Epithelial cell of esophagus (primary cell): Measurements from ENCODE around the gene EN1.

ENCODE experiments used
- DNase-seq: peaks from one replicate; pipeline ENCODE4 v3.0.0; 2010; ENCODE audit warnings: low read depth
- H3K4me3 ChIP-seq: 2 replicates; pipeline ENCODE4 v1.5.1; 2011; ENCODE audit warnings: mild to moderate bottlenecking, low read length, control low read depth
- TF ChIP-seq, protein P1 (sequence below): IDR thresholded peaks from 2 replicates; pipeline ENCODE4 v1.5.1; 2011; ENCODE audit warnings: low read depth, mild to moderate bottlenecking, low read length, control low read depth, inconsistent platforms; ENCODE audit not compliant: insufficient read depth; ENCODE audit errors: missing control alignments

EN1 gene

DNA sequence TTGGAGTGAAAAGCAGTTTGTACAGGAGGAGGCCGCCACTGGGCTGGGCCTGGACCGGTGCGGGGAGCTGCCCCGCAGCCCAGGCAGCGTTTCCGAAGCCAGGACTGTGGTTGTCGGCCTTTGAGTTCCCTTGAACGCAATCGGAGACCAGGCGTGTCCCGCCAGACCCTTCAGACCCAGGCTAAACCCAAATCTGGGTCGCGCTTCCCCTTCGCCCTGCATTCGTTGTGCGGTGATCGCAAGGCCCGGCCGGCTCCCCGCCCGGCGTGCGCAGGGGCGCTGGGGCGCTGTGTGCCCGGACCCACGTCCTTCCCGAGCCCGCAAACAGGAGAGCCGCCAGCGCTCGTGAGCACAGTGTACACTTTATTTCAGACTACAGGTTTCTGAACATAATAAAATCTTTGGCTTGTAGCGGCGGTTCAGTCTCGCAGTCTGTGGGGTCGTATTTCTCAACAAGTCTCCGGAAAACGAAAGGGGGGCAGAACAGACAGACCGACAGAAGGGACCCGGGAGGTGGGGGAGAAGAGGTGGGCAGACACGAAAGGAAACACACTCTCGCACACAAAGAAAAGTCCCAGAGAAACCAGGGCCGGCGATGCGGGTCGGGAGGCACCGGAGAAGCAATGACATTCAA lies 5.5 kb downstream of the EN1 start:
- no peak for DNase-seq
- TF ChIP-seq, protein P1, sequence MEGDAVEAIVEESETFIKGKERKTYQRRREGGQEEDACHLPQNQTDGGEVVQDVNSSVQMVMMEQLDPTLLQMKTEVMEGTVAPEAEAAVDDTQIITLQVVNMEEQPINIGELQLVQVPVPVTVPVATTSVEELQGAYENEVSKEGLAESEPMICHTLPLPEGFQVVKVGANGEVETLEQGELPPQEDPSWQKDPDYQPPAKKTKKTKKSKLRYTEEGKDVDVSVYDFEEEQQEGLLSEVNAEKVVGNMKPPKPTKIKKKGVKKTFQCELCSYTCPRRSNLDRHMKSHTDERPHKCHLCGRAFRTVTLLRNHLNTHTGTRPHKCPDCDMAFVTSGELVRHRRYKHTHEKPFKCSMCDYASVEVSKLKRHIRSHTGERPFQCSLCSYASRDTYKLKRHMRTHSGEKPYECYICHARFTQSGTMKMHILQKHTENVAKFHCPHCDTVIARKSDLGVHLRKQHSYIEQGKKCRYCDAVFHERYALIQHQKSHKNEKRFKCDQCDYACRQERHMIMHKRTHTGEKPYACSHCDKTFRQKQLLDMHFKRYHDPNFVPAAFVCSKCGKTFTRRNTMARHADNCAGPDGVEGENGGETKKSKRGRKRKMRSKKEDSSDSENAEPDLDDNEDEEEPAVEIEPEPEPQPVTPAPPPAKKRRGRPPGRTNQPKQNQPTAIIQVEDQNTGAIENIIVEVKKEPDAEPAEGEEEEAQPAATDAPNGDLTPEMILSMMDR = no peak
- no peak overlapping the region for H3K4me3 ChIP-seq

- no peak for DNase-seq
- TF ChIP-seq, protein P1 = no peak
- H3K4me3 ChIP-seq = no peak overlapping the region
These were observed 6.0 kb downstream of the EN1 start for GRCh38 chr2:118841450-118841827.

DNA sequence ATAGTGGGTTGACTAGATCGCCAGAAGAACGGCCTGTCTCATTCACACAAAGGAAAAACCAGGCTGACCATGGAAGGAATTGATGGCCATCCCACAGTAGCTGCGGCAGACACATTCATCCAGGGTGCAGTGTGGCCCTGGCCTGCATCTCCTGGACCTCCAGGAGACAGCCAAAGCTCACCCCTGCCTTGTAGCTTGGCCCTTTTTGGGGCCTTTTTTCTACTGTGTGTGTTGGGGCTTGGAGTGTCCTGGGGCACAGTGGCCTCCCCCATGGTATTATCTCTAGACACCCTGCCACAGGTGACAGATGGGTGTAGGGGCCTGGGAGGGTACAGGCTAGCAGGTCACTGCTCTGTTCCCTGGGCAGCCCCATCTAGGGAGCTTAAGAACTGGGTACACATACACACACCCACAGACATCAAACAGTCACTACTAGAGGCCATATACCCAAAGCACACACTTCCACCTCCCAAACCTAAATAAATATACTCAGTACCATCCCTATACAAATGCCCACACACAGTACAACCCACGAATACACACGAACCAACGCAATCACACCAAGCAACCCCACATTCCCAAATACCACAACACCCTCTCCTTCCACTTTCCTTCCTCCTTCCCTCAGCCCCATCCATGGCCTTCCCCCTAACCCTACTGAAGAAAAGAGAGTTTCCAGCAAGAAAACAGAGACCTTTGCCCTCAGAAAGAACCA lies 8.6 kb downstream of the EN1 start:
- no peak for DNase-seq
- TF ChIP-seq, protein P1 = no peak
- H3K4me3 ChIP-seq = no peak overlapping the region

- no peak for DNase-seq
These were observed 9.8 kb downstream of the EN1 start for GRCh38 chr2:118837621-118838020.

GRCh38 chr2:118837067-118837466 lies 10.4 kb downstream of the EN1 start:
- no peak for DNase-seq
- TF ChIP-seq, protein P1 = no peak

More at GRCh38 chr2:118837621-118838020, 9.8 kb downstream of the EN1 start:
- TF ChIP-seq, protein P1 = no peak
- H3K4me3 ChIP-seq = no peak overlapping the region

GRCh38 chr2:118836411-118836930 lies 11.0 kb downstream of the EN1 start:
- DNase-seq = no peak
- no peak overlapping the region for H3K4me3 ChIP-seq
- TF ChIP-seq, protein P1 = no peak

More at GRCh38 chr2:118837067-118837466, 10.4 kb downstream of the EN1 start:
- no peak overlapping the region for H3K4me3 ChIP-seq
